Natural killer cell (primary cell): Measurements from ENCODE around the gene SLC12A8. TPM values are rescaled to one million over a fixed set of nuclear protein-coding genes. Genes with fewer than 3 reads are reported as not detected.

Source experiments
- ATAC-seq, 3 donors: fragments of 150-1000 bp in 2 of 3; fragments of 200-7000 bp in 1 of 3; cut with Tn5 transposase; 1 replicate in 1 of 3; 2 replicates in 2 of 3; pipeline ENCODE4 v1.10.0; 2021; ENCODE audit warnings: mild to moderate bottlenecking in 2 of 3, moderate library complexity in 2 of 3
- DNase-seq, 2 donors: peaks; one replicate each; pipeline versions ENCODE4 v3.0.0 to v3.0.0-alpha.2; 2013 to 2021; ENCODE audit warnings: mixed read lengths in 1 of 2
- H3K27ac ChIP-seq: one replicate; pipeline ENCODE4 v1.5.1; 2013; ENCODE audit warnings: mild to moderate bottlenecking, low read length
- H3K27me3 ChIP-seq: one replicate; pipeline ENCODE4 v1.6.1; 2013; ENCODE audit warnings: low read length; ENCODE audit not compliant: control insufficient read depth, insufficient read depth
- H3K36me3 ChIP-seq: one replicate; pipeline ENCODE4 v1.6.1; 2013; ENCODE audit warnings: low read length; ENCODE audit not compliant: control insufficient read depth, insufficient read depth
- H3K4me1 ChIP-seq: one replicate; pipeline ENCODE4 v1.6.1; 2013; ENCODE audit warnings: low read length; ENCODE audit not compliant: control insufficient read depth, insufficient read depth
- H3K4me3 ChIP-seq: one replicate; pipeline ENCODE4 v1.5.1; 2013; ENCODE audit warnings: low read length
- H3K9me3 ChIP-seq: one replicate; pipeline ENCODE4 v1.6.1; 2013; ENCODE audit warnings: low read length; ENCODE audit not compliant: control insufficient read depth, insufficient read depth
- H3K27ac Mint-ChIP-seq, 2 donors: one replicate each; pipeline ENCODE4 v1.8.0; 2022; ENCODE audit warnings: mild to moderate bottlenecking in 2 of 2, mixed read lengths in 2 of 2, moderate library complexity in 1 of 2
- H3K27me3 Mint-ChIP-seq, 2 donors: one replicate each; pipeline ENCODE4 v1.8.0; 2022; ENCODE audit warnings: low read depth in 2 of 2, mixed read lengths in 2 of 2
- H3K36me3 Mint-ChIP-seq: one replicate; pipeline ENCODE4 v1.8.0; 2022; ENCODE audit warnings: mixed read lengths
- H3K4me1 Mint-ChIP-seq, 2 donors: one replicate each; pipeline ENCODE4 v1.8.0; 2022; ENCODE audit warnings: mixed read lengths in 2 of 2
- H3K4me3 Mint-ChIP-seq: one replicate; pipeline ENCODE4 v1.8.0; 2022; ENCODE audit warnings: mild to moderate bottlenecking, moderate library complexity, mixed read lengths
- H3K9me3 Mint-ChIP-seq, 2 donors: one replicate each; pipeline ENCODE4 v1.8.0; 2022; ENCODE audit warnings: mixed read lengths in 2 of 2
- CTCF ChIP-seq: fragments of 200-600 bp; IDR thresholded peaks from one replicate; pipeline ENCODE4 v1.8.0; 2022; ENCODE audit warnings: antibody characterized with exemption
- WGBS: methylation state at CpG from one replicate; pipeline ENCODE4 v1.1.7; 2013; ENCODE audit warnings: missing lambda C conversion rate; ENCODE audit not compliant: insufficient coverage; 5-methylcytosine and 5-hydroxymethylcytosine counted together
- intact Hi-C: fragments of 100-400 bp; cut with micrococcal nuclease; formaldehyde crosslinking; loops from one replicate; pipeline ENCODE4 v1.14.2; 2022
- total RNA-seq, 4 donors: library from RNA; stranded (reverse); fragments of 120-200 nt in 1 of 4; gene quantifications; one replicate each; pipeline versions ENCODE4 v1.2.3 to v1.2.4, GENCODE V29; 2013 to 2022

The SLC12A8 gene
- total RNA-seq, 3 donors from 2014 or later (not counting 1 experiment from before 2014, with no cell fraction given) = 0.25 to 1.4 (median 0.61) TPM

DNA sequence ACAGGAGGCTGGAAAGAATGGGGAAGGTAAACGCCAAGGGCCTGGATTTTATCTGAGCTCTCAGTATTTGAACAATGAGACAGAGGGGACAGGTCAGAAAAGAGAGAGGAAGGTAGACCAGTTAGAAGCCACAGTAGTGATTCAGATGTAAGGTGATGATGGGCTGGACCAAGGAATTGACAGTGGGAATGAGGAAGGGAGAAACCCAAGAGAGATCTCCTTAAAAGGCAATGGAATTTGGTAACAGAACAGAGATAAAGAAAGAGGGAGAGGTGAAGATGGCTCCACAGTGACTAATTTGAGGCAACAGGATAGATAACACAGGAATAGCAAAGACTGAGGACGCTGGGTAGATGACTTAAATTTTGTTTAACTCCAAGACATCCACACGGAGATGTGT, 145.3 kb downstream of the SLC12A8 start:
- H3K9me3 Mint-ChIP-seq = no peaks in the 10 kb centered on the region

GRCh38 chr3:125062904-125063618, 149.5 kb downstream of the SLC12A8 start:
- peaks cover 14 to 18% of the 10 kb centered on the region in 2 donors for H3K27me3 Mint-ChIP-seq
- intact Hi-C loops = no loop called here
- H3K27ac ChIP-seq = no peak overlapping the region
- no peaks in the 10 kb centered on the region for H3K36me3 ChIP-seq
- DNase-seq (no peak), ATAC-seq (no peak)
- no peaks in the 10 kb centered on the region for H3K9me3 Mint-ChIP-seq
- no peaks in the 10 kb centered on the region for H3K4me1 ChIP-seq
- no peak for TF ChIP-seq CTCF
- no peaks in the 10 kb centered on the region for H3K27me3 ChIP-seq
- no peak overlapping the region for H3K4me3 Mint-ChIP-seq
- H3K4me1 Mint-ChIP-seq = no peaks in the 10 kb centered on the region
- H3K27ac Mint-ChIP-seq = no peak overlapping the region
- WGBS = 88% methylated on average over 7 of the region's 7 CpGs
- no peak overlapping the region for H3K4me3 ChIP-seq
- H3K36me3 Mint-ChIP-seq = no peaks in the 10 kb centered on the region
- no peaks in the 10 kb centered on the region for H3K9me3 ChIP-seq

More for the DNA sequence above, 145.3 kb downstream of the SLC12A8 start:
- no peaks in the 10 kb centered on the region for H3K9me3 ChIP-seq
- Mint-ChIP-seq H3K27me3 (peaks cover 0 to 5% of the 10 kb centered on the region in 2 donors), H3K36me3 (no peaks in the 10 kb centered on the region), H3K27ac (no peak overlapping the region), H3K4me1 (peaks cover 8 to 14% of the 10 kb centered on the region in 2 donors), H3K4me3 (no peak overlapping the region)
- H3K4me1 ChIP-seq = peaks cover 11% of the 10 kb centered on the region
- H3K27me3 ChIP-seq = no peaks in the 10 kb centered on the region
- H3K27ac ChIP-seq = no peak overlapping the region
- WGBS = 98% methylated on average over 2 of the region's 3 CpGs
- intact Hi-C loops = no loop called here
- no peak for TF ChIP-seq CTCF
- ATAC-seq (no peak), DNase-seq (no peak)
- H3K4me3 ChIP-seq = no peak overlapping the region
- H3K36me3 ChIP-seq = no peaks in the 10 kb centered on the region

DNA sequence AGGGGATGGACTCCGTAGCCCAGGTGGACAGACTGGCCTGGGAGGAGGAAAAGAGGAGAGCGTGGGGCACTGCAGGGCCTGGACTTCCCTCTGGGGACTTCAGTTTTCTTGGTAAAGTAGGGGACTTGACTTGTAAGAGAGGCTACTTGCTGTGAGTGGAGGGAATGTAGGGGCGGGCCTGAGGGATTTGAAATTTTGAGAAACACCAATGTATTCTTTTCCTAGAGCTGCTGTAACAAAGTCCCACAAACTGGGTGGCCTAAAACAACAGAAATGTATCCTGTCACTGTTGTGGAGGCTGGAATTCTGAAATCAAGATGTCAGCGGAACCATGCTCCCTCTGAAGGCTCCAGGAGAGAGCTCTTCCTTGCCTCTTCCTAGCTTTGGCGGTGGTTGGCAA, 150.9 kb downstream of the SLC12A8 start:
- no peak for DNase-seq
- intact Hi-C loops = no loop called here

More for the DNA sequence above, 150.9 kb downstream of the SLC12A8 start:
- Histone ChIP-seq H3K9me3 (no peaks in the 10 kb centered on the region), H3K36me3 (no peaks in the 10 kb centered on the region), H3K27ac (no peak overlapping the region), H3K4me3 (no peak overlapping the region), H3K27me3 (no peaks in the 10 kb centered on the region), H3K4me1 (no peaks in the 10 kb centered on the region)
- peaks cover 14 to 18% of the 10 kb centered on the region in 2 donors for H3K27me3 Mint-ChIP-seq
- ATAC-seq = no peak
- WGBS = 92% methylated on average over 5 of the region's 5 CpGs
- TF ChIP-seq CTCF = no peak
- H3K27ac Mint-ChIP-seq = no peak overlapping the region
- no peak overlapping the region for H3K4me3 Mint-ChIP-seq
- H3K36me3 Mint-ChIP-seq = no peaks in the 10 kb centered on the region
- no peaks in the 10 kb centered on the region for H3K9me3 Mint-ChIP-seq
- H3K4me1 Mint-ChIP-seq = no peaks in the 10 kb centered on the region
